HCEC 1CT (cell line): ENCODE measurements around the gene ARHGEF10L.

Experiments used
- DNase-seq: peaks from one replicate; pipeline ENCODE4 v3.0.0-alpha.2; 2017

ARHGEF10L gene

GRCh38 chr1:17683598-17683997 is 144.1 kb downstream of the ARHGEF10L start:
- DNase-seq, result no peak

GRCh38 chr1:17684810-17685209 is 145.3 kb downstream of the ARHGEF10L start:
- no peak for DNase-seq

GRCh38 chr1:17686258-17686657 is 146.8 kb downstream of the ARHGEF10L start:
- DNase-seq, result no peak

GRCh38 chr1:17687145-17687544 is 147.6 kb downstream of the ARHGEF10L start:
- DNase-seq, result no peak

- DNase-seq, result no peak
These were observed 148.8 kb downstream of the ARHGEF10L start for GRCh38 chr1:17688217-17688810.

GRCh38 chr1:17689011-17689410 is 149.5 kb downstream of the ARHGEF10L start:
- DNase-seq, result no peak

- no peak for DNase-seq
These were observed 151.6 kb downstream of the ARHGEF10L start for GRCh38 chr1:17690906-17691634.

GRCh38 chr1:17692645-17693044 is 153.1 kb downstream of the ARHGEF10L start:
- DNase-seq, result no peak

GRCh38 chr1:17696417-17697301 is 157.2 kb downstream of the ARHGEF10L start:
- peak; percentile 49 for DNase-seq

GRCh38 chr1:17697458-17697857 is 158.0 kb downstream of the ARHGEF10L start:
- DNase-seq, result no peak

- no peak for DNase-seq
These were observed 160.1 kb downstream of the ARHGEF10L start for GRCh38 chr1:17699581-17699980.

- DNase-seq, result no peak
These were observed 161.7 kb downstream of the ARHGEF10L start for GRCh38 chr1:17700945-17701810.

- no peak for DNase-seq
These were observed 164.7 kb downstream of the ARHGEF10L start for GRCh38 chr1:17704176-17704575.

GRCh38 chr1:17706445-17706844 is 166.9 kb downstream of the ARHGEF10L start:
- DNase-seq, result no peak

- no peak for DNase-seq
These were observed 170.5 kb downstream of the ARHGEF10L start for GRCh38 chr1:17709981-17710380.

- no peak for DNase-seq
These were observed 171.5 kb downstream of the ARHGEF10L start for GRCh38 chr1:17710889-17711576.

GRCh38 chr1:17711577-17711910 is 172.0 kb downstream of the ARHGEF10L start:
- no peak for DNase-seq

- no peak for DNase-seq
These were observed 172.4 kb downstream of the ARHGEF10L start for GRCh38 chr1:17711941-17712340.

GRCh38 chr1:17713993-17714392 is 174.5 kb downstream of the ARHGEF10L start:
- DNase-seq, result no peak

- DNase-seq, result no peak
These were observed 178.4 kb downstream of the ARHGEF10L start for GRCh38 chr1:17717594-17718535.

GRCh38 chr1:17719874-17720273 is 180.4 kb downstream of the ARHGEF10L start:
- peak; percentile 15 for DNase-seq
